GM19397 (cell line): ENCODE results near the gene FN3K.
A peak's percentile ranks its signal among the peaks of the same experiment; 100 is the strongest.
"Not testable (repeated sequence)": the region's sequence is repeated elsewhere in the genome, so short reads cannot be mapped to it uniquely, and the experiment has no call there.

Experiments
- ATAC-seq: cut with Tn5 transposase; IDR thresholded peaks from one replicate; pipeline ENCODE4 v1.9.1; 2021; ENCODE audit warnings: mild to moderate bottlenecking, moderate library complexity; ENCODE audit not compliant: unreplicated experiment

The FN3K gene

DNA sequence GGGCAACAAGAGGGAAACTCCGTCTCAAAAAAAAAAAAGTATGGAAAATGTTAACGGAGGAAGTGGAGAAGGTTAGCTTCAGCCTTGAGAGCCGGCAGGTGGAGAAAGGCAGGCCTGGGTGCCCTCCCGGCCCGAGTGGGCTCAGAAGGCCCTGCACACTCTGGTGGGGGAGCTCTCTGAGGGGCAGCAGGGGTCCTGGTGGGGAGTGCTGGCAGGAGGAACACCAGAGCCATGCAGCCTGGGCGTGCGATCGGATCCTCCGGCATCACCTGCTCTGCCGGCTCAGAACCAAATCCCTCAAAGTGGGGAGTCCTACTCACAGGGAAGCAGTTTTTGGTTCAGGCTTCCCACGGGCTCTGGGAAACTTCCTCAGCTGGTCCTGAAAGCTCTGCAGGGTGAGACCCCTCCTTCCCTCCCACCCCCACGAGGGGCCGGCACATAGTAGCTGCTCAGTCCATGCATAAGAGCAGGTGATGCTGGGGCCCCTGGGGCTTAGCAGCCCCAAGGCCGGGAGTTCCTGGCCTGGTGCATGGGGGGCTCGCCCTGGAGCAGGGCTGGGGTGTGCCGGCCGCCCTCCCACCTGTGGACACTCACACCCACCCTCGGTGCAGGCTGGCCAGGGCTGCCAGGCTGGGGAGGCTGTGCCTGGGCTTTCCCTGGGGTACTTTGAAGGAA lies 1.2 kb downstream of the FN3K start:
- ATAC-seq = no peak

DNA sequence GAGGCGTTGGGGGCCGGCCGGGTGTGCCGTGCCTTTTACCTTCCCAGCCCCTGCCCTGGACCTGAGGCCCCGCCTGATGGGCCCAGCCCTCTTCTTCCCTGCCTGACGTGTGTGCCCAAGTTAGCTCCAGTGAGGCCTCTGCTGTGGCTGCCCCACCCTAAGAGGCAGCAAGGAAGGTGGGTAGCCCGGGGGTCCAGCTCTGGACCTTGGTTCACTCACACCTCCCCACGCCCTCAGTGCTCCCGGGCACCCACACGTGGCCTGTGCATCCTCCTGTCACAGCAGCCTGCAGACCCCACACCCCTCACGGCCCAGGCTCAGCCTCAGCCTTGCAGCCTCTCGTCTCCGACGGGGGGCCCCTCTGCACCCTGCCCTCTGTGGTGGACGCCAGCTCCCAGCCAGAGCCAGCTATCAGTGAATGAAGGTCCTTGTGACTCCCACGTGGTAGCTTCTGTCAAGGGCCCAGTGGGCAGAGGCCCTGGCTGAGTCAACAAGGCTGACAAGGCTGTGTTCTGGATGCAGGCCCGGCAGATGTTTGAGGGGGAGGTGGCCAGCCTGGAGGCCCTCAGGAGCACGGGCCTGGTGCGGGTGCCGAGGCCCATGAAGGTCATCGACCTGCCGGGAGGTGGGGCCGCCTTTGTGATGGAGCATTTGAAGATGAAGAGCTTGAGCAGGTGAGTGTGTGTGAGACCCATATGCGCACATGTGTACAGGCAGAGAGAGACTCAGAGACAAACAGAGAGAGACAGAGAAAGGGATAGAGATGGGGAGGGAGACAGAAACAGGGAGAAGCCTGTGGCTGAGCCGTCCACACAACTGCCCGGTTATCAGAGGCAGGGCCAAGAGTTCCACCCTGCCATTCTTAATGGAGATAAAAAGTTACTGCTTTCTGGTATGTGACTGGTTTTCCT lies 2.8 kb downstream of the FN3K start:
- ATAC-seq = no peak

DNA sequence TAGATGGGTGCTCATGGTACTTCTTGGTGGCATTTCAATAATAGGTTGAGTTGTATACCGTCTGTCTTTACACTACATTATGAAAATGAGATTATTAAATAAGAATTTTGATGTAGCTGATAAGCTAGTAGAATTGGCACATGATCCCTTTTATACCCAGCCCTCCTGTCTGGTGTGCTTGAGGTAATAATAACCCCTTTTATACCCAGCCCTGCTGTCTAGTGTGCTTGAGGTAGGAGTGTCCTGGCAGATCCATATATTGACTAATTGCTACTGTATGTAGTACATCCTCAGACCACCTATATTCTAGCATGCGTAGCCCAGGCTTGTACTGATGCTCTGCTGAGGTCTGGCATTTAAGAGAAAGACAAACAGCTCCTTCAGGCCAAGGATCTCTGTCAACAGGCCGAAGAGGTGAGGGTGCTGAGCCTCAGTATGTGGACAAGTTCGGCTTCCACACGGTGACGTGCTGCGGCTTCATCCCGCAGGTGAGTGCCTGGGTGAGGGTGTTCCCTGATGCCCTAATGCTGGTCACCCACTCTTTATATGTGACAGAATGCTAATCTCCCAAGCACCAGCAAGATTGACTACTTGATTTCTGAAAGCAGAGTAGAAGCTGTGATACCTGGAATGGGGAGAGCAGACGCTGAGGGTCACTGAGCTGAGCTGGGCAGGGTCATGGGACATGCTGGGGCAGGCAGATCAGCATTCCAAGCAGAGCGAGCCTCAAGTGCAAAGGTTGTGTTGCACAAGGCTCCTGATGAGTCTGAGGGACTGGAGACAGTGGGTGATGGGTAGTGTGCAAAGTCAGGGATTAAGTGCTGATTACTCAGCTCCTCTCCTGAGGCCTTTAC lies 5.7 kb downstream of the FN3K start:
- ATAC-seq = no peak

GRCh38 chr17:82743344-82744219 lies 8.2 kb downstream of the FN3K start:
- no peak for ATAC-seq

DNA sequence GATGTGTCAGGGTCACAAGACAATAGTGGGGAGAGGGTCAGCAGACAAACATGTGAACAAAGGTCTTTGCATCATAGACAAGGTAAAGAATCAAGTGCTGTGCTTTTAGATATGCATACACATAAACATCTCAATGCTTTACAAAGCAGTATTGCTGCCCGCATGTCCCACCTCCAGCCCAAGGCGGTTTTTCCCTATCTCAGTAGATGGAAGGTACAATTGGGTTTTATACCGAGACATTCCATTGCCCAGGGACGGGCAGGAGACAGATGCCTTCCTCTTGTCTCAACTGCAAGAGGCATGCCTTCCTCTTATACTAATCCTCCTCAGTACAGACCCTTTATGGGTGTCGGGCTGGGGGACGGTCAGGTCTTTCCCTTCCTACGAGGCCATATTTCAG lies 9.3 kb downstream of the FN3K start:
- ATAC-seq = not testable (repeated sequence)

DNA sequence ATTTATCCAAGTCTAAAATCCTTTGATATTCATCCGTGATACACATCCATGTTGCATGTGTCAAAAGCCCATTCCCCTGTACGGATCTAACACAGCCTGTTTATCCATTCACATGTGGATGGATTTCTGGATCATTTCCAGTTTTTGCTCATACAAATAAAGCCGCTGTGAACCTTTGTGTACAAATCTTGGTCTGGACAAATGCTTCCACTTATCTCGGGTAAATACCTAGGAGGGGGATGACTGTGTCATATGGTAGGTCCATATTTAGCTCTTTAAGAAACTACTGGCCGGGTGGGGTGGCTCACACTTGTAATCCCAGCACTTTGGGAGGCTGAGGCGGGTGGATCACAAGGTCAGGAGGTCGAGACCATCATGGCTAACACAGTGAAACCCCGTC lies 10.1 kb downstream of the FN3K start:
- ATAC-seq = no peak

DNA sequence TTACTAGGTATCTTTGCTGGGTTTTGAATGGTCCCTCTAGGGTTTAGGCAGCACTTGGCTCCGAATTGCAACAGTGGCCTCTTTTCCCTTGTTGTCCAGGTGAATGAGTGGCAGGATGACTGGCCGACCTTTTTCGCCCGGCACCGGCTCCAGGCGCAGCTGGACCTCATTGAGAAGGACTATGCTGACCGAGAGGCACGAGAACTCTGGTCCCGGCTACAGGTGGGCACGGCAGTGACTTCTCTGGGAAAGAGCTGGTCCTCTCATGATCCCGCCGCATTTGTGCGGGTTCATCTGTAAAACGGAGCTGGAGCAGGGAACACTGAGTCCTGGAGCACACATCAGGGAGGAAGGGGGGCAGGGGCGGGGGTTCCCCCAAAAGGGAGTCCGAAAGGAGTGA lies 13.3 kb downstream of the FN3K start:
- no peak for ATAC-seq

- ATAC-seq = no peak
These were observed 15.0 kb downstream of the FN3K start for GRCh38 chr17:82750241-82750908.

DNA sequence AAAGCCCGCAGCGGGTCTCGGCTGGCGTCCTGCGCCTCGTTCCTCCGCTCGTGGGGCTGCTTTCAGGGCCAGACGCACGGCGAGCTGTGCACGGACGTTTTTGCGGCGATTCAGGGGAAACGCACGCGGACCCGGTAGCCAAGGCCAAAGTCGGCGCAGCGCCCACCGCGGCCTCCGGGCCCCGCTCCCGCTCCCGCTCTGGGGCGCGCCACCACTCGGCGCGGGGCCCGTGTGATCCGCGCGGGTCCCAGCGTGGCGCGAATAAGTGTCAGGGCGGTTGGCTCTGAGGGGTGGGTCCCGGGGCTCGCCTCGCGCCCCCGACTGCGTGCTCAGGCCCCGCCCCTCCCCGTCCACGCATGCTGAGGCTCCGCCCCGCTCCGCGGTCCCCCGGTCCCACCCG lies 15.8 kb downstream of the FN3K start:
- ATAC-seq = peak; percentile 21

- ATAC-seq = peak; percentile 86
These were observed 16.4 kb downstream of the FN3K start, which contains the start of gene TBCD for GRCh38 chr17:82751571-82752370. Gene TBCD (plus strand): TSS chr17:82752065. CDS start chr17:82752194, 129 bp downstream.

DNA sequence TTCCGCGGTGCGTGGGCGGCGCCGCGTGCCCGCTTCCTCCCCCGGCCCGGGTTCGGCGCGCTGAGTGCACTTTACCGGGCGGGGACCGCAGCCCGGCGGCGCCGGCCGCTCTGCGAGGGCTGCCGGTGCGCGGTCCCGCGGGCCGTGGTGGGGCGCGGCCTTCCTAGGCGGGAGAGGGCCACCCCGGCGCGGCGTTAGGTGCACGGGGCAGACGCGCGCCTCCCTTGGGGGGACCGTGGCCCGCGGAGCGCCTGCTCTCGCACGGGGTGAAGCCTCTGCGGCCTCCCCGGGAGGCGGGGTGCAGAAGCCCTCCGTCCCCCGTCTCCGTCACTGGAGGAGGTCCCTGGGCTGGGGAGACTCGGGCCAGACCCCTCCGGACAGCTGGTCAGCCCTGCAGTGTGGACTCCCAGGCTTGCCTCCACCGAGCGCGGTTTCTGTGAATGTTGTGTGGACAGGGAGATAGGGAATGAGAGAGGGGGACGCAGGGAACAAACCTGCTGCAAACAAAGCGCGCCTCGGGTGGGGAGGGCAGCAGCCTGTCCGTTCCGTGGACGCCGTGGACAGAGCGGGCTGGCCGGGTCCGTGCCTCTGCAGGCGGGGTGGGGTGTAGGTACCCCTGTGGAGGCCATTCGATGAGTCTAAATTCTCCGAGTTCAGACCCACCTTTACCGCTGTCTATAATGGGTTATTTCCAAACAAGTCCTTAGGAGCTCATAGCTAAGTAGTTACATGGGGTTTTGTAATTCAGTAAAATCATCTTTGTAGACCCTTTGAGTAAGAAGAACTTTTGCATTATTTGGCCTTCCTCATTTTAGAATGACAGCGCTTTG lies 17.2 kb downstream of the FN3K start:
- peak; percentile 9 for ATAC-seq

GRCh38 chr17:82753201-82753464 lies 17.7 kb downstream of the FN3K start:
- ATAC-seq = no peak

- ATAC-seq = no peak
These were observed 19.1 kb downstream of the FN3K start for GRCh38 chr17:82754297-82755208.

DNA sequence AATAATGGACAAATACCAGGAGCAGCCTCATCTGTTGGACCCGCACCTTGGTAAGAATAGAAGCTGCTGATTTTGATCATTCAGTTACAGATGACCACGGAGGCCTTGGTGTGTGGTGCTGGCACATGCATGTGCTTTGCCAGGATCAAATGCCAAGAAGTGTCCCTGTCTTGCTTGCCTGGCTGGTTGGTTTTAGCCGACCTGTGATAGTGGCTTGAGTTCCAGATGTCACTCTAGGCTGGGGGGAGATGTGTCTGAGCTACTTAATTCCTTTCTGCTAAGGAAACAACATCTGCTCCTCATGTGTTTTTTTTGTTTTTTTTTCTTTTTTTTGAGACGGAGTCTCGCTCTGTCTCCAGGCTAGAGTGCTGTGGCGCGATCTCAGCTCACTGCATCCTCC lies 20.8 kb downstream of the FN3K start:
- ATAC-seq = no peak

- ATAC-seq = no peak
These were observed 30.0 kb downstream of the FN3K start for GRCh38 chr17:82765371-82765770.

- ATAC-seq = no peak
These were observed 31.8 kb downstream of the FN3K start for GRCh38 chr17:82767041-82767754.

- no peak for ATAC-seq
These were observed 33.6 kb downstream of the FN3K start for GRCh38 chr17:82769041-82769440.
